Ectodermal cell (in vitro differentiated cells): ENCODE measurements around the gene CD99L2.

ENCODE experiments used
- H3K27ac ChIP-seq: 2 replicates; pipeline ENCODE4 v1.7.0; 2013; ENCODE audit warnings: mild to moderate bottlenecking, low read depth, low read length; ENCODE audit not compliant: insufficient read depth, poor library complexity, severe bottlenecking
- H3K27me3 ChIP-seq: 2 replicates; pipeline ENCODE4 v1.7.0; 2013; ENCODE audit warnings: mild to moderate bottlenecking, low read length; ENCODE audit not compliant: insufficient read depth, control insufficient read depth, poor library complexity, severe bottlenecking
- H3K36me3 ChIP-seq: one replicate; pipeline ENCODE4 v1.7.0; 2013; ENCODE audit warnings: low read length; ENCODE audit not compliant: control insufficient read depth, insufficient read depth
- H3K4me1 ChIP-seq: one replicate; pipeline ENCODE4 v1.7.0; 2013; ENCODE audit warnings: low read length; ENCODE audit not compliant: control insufficient read depth, insufficient read depth
- H3K4me3 ChIP-seq: 2 replicates; pipeline ENCODE4 v1.7.0; 2013; ENCODE audit warnings: low read depth, low read length, control low read depth; ENCODE audit not compliant: insufficient read depth
- H3K9me3 ChIP-seq: 2 replicates; pipeline ENCODE4 v1.7.0; 2013; ENCODE audit warnings: mild to moderate bottlenecking, low read length, moderate library complexity; ENCODE audit not compliant: control insufficient read depth
- WGBS, 2 experiments: methylation state at CpG; one replicate each; pipeline ENCODE4 v1.1.7; 2013; ENCODE audit warnings: missing lambda C conversion rate in 2 of 2; 5-methylcytosine and 5-hydroxymethylcytosine counted together

The CD99L2 gene

DNA sequence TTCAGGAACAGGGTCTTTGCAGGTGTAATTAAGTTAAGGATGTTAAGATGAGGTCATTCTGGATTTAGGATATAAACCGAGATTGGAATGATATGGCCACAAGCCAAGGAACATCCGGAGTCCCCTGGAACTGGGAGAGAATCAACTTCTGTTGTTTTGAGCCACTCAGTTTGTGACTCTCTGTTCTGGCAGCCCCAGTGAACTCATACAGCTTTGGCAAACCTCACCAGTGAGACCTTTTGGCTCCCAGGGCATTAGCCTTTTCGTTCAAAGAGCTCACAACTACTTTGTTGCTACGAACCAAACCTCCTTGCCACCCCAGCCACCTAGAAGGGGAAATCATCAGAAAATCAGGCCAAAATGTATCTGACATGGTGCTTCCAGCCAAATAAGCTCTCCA lies 124.8 kb downstream of the CD99L2 start:
- WGBS, 2 experiments: 93 to 97% methylated on average over 4 of the region's 4 CpGs
- no peaks in the 10 kb centered on the region for H3K4me1 ChIP-seq
- H3K36me3 ChIP-seq: no peaks in the 10 kb centered on the region
- H3K9me3 ChIP-seq: no peaks in the 10 kb centered on the region
- H3K4me3 ChIP-seq: no peak overlapping the region
- H3K27ac ChIP-seq: no peak overlapping the region
- no peaks in the 10 kb centered on the region for H3K27me3 ChIP-seq

DNA sequence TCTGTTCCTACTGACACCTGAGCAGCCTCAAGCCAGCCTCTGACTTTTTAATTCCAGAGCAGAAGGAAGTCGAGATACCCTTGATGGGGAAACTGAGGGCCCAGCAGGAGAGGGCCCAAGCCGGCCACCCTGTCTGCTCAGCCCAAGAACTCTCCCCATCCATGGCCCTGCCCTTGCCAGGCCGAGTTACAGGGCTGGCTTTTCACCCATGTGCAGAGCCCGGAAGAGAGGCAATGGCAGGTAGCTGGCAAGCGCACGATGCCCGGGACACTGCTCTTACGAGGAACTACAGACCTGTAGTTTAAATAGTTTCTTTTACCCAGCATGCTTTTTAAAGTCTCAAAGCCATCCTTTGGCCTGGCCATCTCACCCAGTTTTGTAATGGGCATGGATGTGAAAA lies 125.4 kb downstream of the CD99L2 start:
- Histone ChIP-seq H3K4me3 (no peak overlapping the region), H3K9me3 (no peaks in the 10 kb centered on the region), H3K4me1 (no peaks in the 10 kb centered on the region), H3K36me3 (no peaks in the 10 kb centered on the region), H3K27ac (no peak overlapping the region), H3K27me3 (no peaks in the 10 kb centered on the region)
- 93 to 96% methylated on average over 8 of the region's 8 CpGs for WGBS, 2 experiments

- Histone ChIP-seq H3K4me1 (no peaks in the 10 kb centered on the region), H3K27me3 (no peaks in the 10 kb centered on the region), H3K9me3 (no peaks in the 10 kb centered on the region), H3K36me3 (no peaks in the 10 kb centered on the region), H3K4me3 (no peak overlapping the region), H3K27ac (no peak overlapping the region)
- 41% methylated on average over 26 of the region's 26 CpGs for WGBS, 2 experiments
Observed at GRCh38 chrX:150772150-150772970, 126.1 kb downstream of the CD99L2 start.

DNA sequence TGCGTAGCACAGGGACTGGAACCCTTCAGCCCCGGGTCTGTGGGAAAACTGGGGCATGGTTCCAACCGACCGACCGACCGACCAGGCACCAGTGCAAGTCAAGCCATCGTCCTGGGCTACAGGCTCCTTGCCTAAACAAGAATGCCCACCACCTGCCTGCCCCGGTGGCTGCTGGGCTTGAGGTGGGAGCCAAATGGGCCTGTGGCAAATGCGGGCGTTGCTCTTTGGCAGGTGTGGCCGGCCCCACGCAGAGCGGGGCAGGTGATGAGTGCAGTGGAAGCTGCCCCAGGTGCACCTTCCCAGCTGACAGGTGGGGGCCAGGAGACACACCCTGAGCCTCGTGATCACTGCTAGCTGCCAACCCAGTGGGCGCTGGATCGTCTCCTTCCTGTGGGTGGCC lies 127.4 kb downstream of the CD99L2 start:
- H3K9me3 ChIP-seq: no peaks in the 10 kb centered on the region
- 93 to 94% methylated on average over 16 of the region's 16 CpGs for WGBS, 2 experiments
- no peaks in the 10 kb centered on the region for H3K36me3 ChIP-seq
- H3K4me3 ChIP-seq: no peak overlapping the region
- H3K4me1 ChIP-seq: no peaks in the 10 kb centered on the region
- H3K27me3 ChIP-seq: no peaks in the 10 kb centered on the region
- no peak overlapping the region for H3K27ac ChIP-seq

DNA sequence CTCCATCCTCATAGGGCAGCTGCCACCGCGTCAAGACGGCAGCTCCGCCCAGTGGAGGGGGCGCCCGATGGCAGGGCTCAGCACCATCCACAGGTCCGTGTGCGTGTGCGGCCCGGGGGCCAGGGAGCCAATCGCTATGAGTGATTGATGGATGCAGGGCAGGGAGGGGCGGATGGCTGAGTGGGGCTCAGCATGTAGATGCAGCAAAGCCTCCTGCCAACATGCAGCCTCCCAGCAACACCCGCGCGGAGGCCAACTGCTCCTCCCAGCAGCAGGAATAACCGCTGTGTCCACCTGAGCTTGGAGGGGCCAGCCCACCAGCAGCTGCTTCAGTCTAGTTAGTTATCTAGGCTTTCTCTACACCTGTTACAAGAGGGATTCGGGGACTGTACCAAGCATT lies 127.8 kb downstream of the CD99L2 start:
- Histone ChIP-seq H3K9me3 (no peaks in the 10 kb centered on the region), H3K4me1 (no peaks in the 10 kb centered on the region), H3K36me3 (no peaks in the 10 kb centered on the region), H3K27ac (no peak overlapping the region), H3K4me3 (no peak overlapping the region), H3K27me3 (no peaks in the 10 kb centered on the region)
- WGBS, 2 experiments: 93 to 95% methylated on average over 17 of the region's 17 CpGs

DNA sequence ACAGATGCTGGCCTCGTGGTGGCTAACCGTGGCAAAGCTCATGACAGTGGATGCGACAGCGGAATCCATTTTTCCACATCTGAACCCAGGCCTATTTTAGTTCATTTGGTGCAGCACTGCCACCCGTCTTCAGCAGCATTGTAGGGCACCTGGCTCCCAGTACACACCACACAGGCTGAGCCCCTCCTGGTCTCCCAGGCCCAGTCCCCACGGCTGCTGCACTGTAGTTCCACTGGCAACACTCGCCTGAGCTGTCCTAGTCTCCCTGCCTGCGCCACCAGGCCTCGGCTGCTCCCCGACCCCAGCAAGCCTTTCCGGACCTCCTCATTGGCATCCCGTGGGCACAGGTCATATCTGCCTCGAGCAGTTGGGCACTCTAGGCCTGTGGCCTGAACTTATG lies 129.1 kb downstream of the CD99L2 start:
- whole genome bisulfite sequencing, 2 experiments: 92 to 95% methylated on average over 13 of the region's 13 CpGs
- Histone ChIP-seq H3K36me3 (no peaks in the 10 kb centered on the region), H3K9me3 (no peaks in the 10 kb centered on the region), H3K4me3 (no peak overlapping the region), H3K27me3 (no peaks in the 10 kb centered on the region), H3K4me1 (no peaks in the 10 kb centered on the region), H3K27ac (no peak overlapping the region)

GRCh38 chrX:150768580-150769190 lies 129.8 kb downstream of the CD99L2 start:
- Histone ChIP-seq H3K27me3 (no peaks in the 10 kb centered on the region), H3K36me3 (no peaks in the 10 kb centered on the region), H3K27ac (no peak overlapping the region), H3K4me3 (no peak overlapping the region), H3K9me3 (no peaks in the 10 kb centered on the region), H3K4me1 (no peaks in the 10 kb centered on the region)
- 96% methylated on average over 19 of the region's 19 CpGs for WGBS, 2 experiments

- H3K27me3 ChIP-seq: no peaks in the 10 kb centered on the region
- 97 to 98% methylated on average over 10 of the region's 10 CpGs for WGBS, 2 experiments
- no peaks in the 10 kb centered on the region for H3K36me3 ChIP-seq
- H3K4me3 ChIP-seq: no peak overlapping the region
- no peaks in the 10 kb centered on the region for H3K4me1 ChIP-seq
- no peaks in the 10 kb centered on the region for H3K9me3 ChIP-seq
- H3K27ac ChIP-seq: no peak overlapping the region
Observed at GRCh38 chrX:150768132-150768485, 130.4 kb downstream of the CD99L2 start.

- no peak overlapping the region for H3K27ac ChIP-seq
Observed at GRCh38 chrX:150767475-150768131, 130.9 kb downstream of the CD99L2 start.

DNA sequence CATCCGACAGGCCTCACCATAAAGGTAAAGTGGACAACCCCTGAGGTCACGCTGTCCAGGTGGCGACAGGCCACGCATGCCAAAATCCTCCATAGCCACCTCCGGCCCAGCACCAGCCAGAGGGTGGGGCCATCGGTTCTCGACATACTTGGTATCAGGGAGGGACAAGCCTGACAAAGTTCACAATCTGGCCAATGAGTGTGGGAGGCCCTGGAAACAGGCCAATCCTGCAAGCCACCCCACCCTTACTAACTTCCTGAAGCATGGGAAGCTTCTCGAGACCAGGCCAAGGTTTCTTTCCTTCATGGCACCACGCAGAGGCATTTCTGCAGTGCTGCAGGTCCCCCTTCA lies 131.4 kb downstream of the CD99L2 start:
- no peaks in the 10 kb centered on the region for H3K36me3 ChIP-seq
- 93 to 98% methylated on average over 9 of the region's 9 CpGs for WGBS, 2 experiments
- no peak overlapping the region for H3K27ac ChIP-seq
- H3K27me3 ChIP-seq: no peaks in the 10 kb centered on the region
- H3K9me3 ChIP-seq: no peaks in the 10 kb centered on the region
- H3K4me1 ChIP-seq: no peaks in the 10 kb centered on the region
- no peak overlapping the region for H3K4me3 ChIP-seq

More at GRCh38 chrX:150767475-150768131, 130.9 kb downstream of the CD99L2 start:
- no peak overlapping the region for H3K4me3 ChIP-seq
- no peaks in the 10 kb centered on the region for H3K36me3 ChIP-seq
- 93 to 96% methylated on average over 17 of the region's 17 CpGs for WGBS, 2 experiments
- H3K9me3 ChIP-seq: no peaks in the 10 kb centered on the region
- no peaks in the 10 kb centered on the region for H3K4me1 ChIP-seq
- no peaks in the 10 kb centered on the region for H3K27me3 ChIP-seq
